ENCODE results near the gene RPS15A. TPM values are rescaled to one million over a fixed set of nuclear protein-coding genes. Genes with fewer than 3 reads are reported as not detected.
"Not testable (repeated sequence)": the region's sequence is repeated elsewhere in the genome, so short reads cannot be mapped to it uniquely, and the experiment has no call there.

RPS15A gene
- total RNA-seq, 1 donor from 2014 or later: 3,107 TPM

GRCh38 chr16:18759598-18760520 is 30.3 kb downstream of the RPS15A start:
- TF ChIP-seq, protein P1, sequence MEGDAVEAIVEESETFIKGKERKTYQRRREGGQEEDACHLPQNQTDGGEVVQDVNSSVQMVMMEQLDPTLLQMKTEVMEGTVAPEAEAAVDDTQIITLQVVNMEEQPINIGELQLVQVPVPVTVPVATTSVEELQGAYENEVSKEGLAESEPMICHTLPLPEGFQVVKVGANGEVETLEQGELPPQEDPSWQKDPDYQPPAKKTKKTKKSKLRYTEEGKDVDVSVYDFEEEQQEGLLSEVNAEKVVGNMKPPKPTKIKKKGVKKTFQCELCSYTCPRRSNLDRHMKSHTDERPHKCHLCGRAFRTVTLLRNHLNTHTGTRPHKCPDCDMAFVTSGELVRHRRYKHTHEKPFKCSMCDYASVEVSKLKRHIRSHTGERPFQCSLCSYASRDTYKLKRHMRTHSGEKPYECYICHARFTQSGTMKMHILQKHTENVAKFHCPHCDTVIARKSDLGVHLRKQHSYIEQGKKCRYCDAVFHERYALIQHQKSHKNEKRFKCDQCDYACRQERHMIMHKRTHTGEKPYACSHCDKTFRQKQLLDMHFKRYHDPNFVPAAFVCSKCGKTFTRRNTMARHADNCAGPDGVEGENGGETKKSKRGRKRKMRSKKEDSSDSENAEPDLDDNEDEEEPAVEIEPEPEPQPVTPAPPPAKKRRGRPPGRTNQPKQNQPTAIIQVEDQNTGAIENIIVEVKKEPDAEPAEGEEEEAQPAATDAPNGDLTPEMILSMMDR (IDR thresholded peaks at IDR 0.05; ENCODE audit: insufficient read depth, low read length, poor library complexity, severe bottlenecking): peak; percentile 44
- not testable (repeated sequence) for DNase-seq (ENCODE audit: low read depth)

GRCh38 chr16:18757960-18758660 is 32.0 kb downstream of the RPS15A start:
- not testable (repeated sequence) for H3K27me3 ChIP-seq (ENCODE audit: control insufficient read depth, insufficient read depth, low read length); H3K4me3 ChIP-seq (ENCODE audit: low read depth, low read length); DNase-seq (ENCODE audit: low read depth); H3K36me3 ChIP-seq (ENCODE audit: control insufficient read depth, insufficient read depth, low read length)

More at GRCh38 chr16:18759598-18760520, 30.3 kb downstream of the RPS15A start:
- H3K4me3 ChIP-seq (ENCODE audit: low read depth, low read length); H3K36me3 ChIP-seq (ENCODE audit: control insufficient read depth, insufficient read depth, low read length); H3K27me3 ChIP-seq (ENCODE audit: control insufficient read depth, insufficient read depth, low read length): not testable (repeated sequence)

DNA sequence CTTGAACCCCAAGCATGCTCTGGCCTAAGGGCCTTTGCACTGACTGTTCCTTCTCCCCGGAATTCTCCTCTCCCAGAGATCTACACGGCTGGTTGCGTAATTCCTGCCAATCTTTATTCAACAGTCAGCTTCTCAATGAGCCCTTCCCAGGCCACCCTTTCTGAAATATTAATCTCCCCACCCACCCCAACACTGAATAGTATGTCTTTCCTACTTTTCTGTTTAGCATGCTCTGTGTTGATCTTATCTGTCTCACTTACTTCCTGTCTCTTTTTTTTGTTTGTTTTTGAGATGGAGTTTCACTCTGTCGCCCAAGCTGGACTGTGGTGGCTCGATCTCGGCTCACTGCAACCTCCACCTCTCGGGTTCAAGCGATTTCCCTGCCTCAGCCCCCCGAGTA is 33.5 kb downstream of the RPS15A start:
- H3K4me3 ChIP-seq (ENCODE audit: low read depth, low read length); H3K36me3 ChIP-seq (ENCODE audit: control insufficient read depth, insufficient read depth, low read length); H3K27me3 ChIP-seq (ENCODE audit: control insufficient read depth, insufficient read depth, low read length); DNase-seq (ENCODE audit: low read depth): not testable (repeated sequence)

DNA sequence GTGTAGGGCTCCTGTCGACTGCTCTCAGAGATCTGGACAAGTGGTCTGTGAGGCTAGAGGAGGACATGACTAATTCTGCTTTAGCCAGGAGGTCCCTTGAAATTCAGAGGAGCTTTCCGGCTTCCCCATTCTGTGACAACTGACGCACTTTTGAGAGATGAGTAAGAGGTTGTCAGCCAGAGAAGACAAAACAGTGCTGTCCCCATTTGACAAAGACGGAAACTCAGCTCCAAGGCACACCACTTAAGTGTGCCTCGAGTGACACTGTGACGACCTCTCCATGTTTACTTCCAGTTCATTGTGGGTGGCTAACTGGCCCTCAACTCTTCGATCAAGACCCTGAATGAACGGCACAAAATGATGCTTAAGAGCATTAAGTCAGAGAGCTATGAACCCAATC is 47.3 kb downstream of the RPS15A start:
- not testable (repeated sequence) for H3K36me3 ChIP-seq (ENCODE audit: control insufficient read depth, insufficient read depth, low read length); DNase-seq (ENCODE audit: low read depth); H3K4me3 ChIP-seq (ENCODE audit: low read depth, low read length); H3K27me3 ChIP-seq (ENCODE audit: control insufficient read depth, insufficient read depth, low read length)

GRCh38 chr16:18740027-18740426 is 50.1 kb downstream of the RPS15A start:
- H3K4me3 ChIP-seq (ENCODE audit: low read depth, low read length); H3K27me3 ChIP-seq (ENCODE audit: control insufficient read depth, insufficient read depth, low read length); DNase-seq (ENCODE audit: low read depth); H3K36me3 ChIP-seq (ENCODE audit: control insufficient read depth, insufficient read depth, low read length): not testable (repeated sequence)

DNA sequence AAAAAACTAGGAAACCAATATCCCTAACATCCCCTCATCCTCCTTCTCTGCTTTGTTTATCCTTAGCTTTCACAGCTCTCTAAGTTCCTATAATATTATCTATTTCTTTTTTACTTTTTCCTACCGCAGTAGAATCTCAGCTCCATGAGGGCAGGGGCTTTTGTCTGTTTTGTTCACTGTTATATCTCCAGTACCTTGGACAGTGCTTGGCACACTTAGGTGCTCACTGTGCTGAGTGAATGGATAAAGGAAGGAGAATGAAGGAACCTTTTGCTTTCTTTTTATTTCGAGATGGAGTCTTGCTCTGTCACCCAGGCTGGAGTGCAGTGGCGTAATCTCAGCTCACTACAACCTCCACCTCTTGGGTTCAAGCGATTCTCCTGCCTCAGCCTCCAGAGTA is 51.4 kb downstream of the RPS15A start:
- not testable (repeated sequence) for H3K27me3 ChIP-seq (ENCODE audit: control insufficient read depth, insufficient read depth, low read length); H3K36me3 ChIP-seq (ENCODE audit: control insufficient read depth, insufficient read depth, low read length); DNase-seq (ENCODE audit: low read depth)

GRCh38 chr16:18734279-18734678 is 55.9 kb downstream of the RPS15A start:
- H3K4me3 ChIP-seq (ENCODE audit: low read depth, low read length); H3K27me3 ChIP-seq (ENCODE audit: control insufficient read depth, insufficient read depth, low read length); H3K36me3 ChIP-seq (ENCODE audit: control insufficient read depth, insufficient read depth, low read length): not testable (repeated sequence)

More for the DNA sequence above, 51.4 kb downstream of the RPS15A start:
- not testable (repeated sequence) for H3K4me3 ChIP-seq (ENCODE audit: low read depth, low read length)

More at GRCh38 chr16:18734279-18734678, 55.9 kb downstream of the RPS15A start:
- not testable (repeated sequence) for DNase-seq (ENCODE audit: low read depth)

Other genes with a start within 250 kb of the RPS15A start
- 136 and 137 TPM in 2 replicates for gene NOMO2, start 228.2 kb downstream of the RPS15A start, total RNA-seq
- gene ARL6IP1, start 11.2 kb upstream of the RPS15A start, total RNA-seq: 267 and 290 TPM in 2 replicates
- 51.5 and 69.6 TPM in 2 replicates for gene SMG1, start 136.1 kb upstream of the RPS15A start, total RNA-seq
- 0.75 and 1.6 TPM in 2 replicates for gene TMC7, start 193.6 kb upstream of the RPS15A start, total RNA-seq

Data from kidney epithelial cell (primary cell).